IPS-15b (cell line): ENCODE measurements around the gene C19orf25.
"Not testable (repeated sequence)": the region's sequence is repeated elsewhere in the genome, so short reads cannot be mapped to it uniquely, and the experiment has no call there.

Experiments used
- H3K27me3 ChIP-seq: one replicate; pipeline ENCODE4 v1.6.1; 2013; ENCODE audit warnings: low read length; ENCODE audit not compliant: control insufficient read depth, insufficient read depth
- H3K36me3 ChIP-seq: one replicate; pipeline ENCODE4 v1.6.1; 2013; ENCODE audit warnings: low read length; ENCODE audit not compliant: control insufficient read depth, insufficient read depth
- H3K4me1 ChIP-seq: one replicate; pipeline ENCODE4 v1.6.1; 2013; ENCODE audit warnings: mild to moderate bottlenecking, low read length; ENCODE audit not compliant: control insufficient read depth, insufficient read depth
- H3K4me3 ChIP-seq: one replicate; pipeline ENCODE4 v1.5.1; 2013; ENCODE audit warnings: low read depth, low read length
- H3K9ac ChIP-seq: one replicate; pipeline ENCODE4 v1.6.1; 2013; ENCODE audit warnings: low read depth, mild to moderate bottlenecking, low read length
- H3K9me3 ChIP-seq: one replicate; pipeline ENCODE4 v1.6.1; 2013; ENCODE audit warnings: mild to moderate bottlenecking, low read length; ENCODE audit not compliant: control insufficient read depth, insufficient read depth

The C19orf25 gene

DNA sequence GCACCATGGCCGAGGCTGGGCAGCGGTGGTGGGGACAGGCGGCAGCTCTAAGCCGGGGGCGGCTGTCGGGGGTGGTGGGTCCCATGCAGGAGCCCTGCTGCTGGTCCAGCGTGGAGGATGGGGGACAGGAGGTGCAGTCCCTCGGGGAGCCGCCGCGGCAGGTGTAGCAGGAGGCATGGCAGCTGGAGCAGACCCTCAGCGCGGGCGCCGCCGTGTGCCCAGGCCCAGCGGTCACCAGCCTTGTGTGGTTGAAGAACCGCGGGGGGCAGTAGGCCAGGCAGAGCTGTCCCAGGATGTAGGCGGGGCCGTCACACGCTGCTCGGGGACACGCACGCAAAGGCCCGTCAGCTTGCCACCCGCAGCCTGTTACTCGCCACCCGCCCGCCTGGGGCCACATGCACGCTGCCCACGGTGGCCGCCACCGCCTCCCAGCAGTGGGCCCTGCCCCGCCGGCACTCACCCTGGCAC, 2.9 kb upstream of the C19orf25 start:
- Histone ChIP-seq H3K9ac (no peak overlapping the region), H3K36me3 (peaks cover 3% of the 10 kb centered on the region), H3K4me3 (no peak overlapping the region), H3K9me3 (no peaks in the 10 kb centered on the region), H3K27me3 (no peaks in the 10 kb centered on the region), H3K4me1 (no peaks in the 10 kb centered on the region)

DNA sequence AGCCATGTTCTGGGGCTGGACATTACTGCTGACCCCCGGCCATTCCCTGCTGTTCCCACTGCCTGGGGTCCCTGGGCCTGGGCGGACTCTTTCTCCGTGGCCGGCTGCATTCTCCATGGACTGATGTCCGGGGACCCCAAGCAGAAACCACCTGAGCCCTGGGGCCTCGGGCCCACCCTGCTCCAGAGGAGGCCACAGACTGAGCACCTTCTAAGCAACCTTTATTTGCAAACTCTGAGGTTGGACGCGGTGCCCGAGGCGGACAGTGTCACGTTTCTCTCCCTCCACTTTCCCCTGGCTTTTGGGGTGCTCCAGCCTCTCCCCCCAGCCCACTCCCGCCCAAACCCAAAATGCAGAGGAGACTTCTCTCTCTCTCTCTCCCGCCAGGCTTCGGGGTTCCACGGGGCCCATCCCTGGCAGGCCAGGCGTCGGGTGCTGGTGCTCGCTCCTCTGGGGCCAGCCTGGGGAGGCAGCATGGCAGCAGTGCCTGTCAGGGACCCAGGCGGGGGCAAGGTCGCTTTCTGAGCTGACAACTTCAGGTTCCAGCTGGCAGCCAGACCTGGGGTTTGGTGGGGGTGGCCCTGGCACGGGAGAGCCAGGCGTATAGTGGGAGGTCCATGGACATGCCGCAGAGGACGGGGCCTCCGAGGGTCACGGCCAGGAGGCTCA, 2.3 kb upstream of the C19orf25 start:
- Histone ChIP-seq H3K9me3 (no peaks in the 10 kb centered on the region), H3K4me1 (no peaks in the 10 kb centered on the region), H3K36me3 (peaks cover 3% of the 10 kb centered on the region), H3K4me3 (no peak overlapping the region), H3K9ac (no peak overlapping the region), H3K27me3 (no peaks in the 10 kb centered on the region)

DNA sequence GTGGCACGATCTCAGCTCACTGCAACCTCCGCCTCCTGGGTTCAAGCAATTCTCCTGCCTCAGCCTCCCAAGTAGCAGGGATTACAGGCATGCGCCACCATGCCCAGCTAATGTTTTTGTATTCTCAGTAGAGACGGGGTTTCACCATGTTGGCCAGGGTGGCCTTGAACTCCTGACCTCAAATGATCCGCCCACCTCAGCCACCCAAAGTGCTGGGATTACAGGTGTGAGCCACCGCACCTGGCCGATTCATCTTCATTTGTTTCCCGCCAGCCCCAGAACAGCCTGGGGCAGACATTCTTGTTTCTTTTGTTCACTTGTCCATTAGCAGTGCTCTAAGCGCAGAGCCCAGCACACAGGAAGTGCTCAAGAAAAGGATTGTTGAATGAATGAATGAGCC, 2.0 kb downstream of the C19orf25 start:
- not testable (repeated sequence) for H3K4me3 ChIP-seq, H3K9me3 ChIP-seq, H3K4me1 ChIP-seq, H3K9ac ChIP-seq, H3K27me3 ChIP-seq, H3K36me3 ChIP-seq

DNA sequence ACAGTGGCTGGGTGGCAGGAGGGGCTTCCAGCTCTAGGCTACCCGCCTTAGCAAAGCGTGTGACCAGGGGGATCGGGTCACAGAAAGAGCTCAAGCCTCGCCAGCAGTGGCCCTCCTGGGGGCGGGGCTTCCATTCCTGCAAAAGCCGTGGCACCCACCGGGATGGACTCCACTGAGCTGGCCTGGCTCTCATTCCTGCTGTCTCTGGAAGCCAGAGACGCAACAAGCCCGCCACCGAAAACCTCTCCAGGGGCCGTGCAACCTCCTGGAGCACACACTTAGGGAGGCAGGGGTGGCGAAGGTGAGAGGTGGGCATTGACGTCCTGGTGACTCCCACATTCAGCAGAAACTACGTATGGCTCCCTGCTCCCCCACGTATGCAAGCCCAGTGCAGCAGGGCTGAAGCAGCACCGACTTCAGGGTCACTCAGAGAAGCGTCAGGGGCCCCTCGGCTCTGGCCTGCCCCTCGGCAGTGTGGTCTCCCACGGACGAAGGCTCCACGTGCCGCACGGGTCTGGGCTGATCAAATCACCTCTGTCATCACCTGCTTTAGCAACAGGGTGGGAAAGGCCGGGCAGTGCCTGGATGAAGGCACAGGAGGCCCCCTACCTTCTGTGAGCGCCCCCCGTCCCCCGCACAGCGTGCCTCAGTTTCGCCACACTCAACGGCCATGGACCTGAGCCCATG, 3.1 kb downstream of the C19orf25 start:
- peaks cover 5% of the 10 kb centered on the region for H3K36me3 ChIP-seq

DNA sequence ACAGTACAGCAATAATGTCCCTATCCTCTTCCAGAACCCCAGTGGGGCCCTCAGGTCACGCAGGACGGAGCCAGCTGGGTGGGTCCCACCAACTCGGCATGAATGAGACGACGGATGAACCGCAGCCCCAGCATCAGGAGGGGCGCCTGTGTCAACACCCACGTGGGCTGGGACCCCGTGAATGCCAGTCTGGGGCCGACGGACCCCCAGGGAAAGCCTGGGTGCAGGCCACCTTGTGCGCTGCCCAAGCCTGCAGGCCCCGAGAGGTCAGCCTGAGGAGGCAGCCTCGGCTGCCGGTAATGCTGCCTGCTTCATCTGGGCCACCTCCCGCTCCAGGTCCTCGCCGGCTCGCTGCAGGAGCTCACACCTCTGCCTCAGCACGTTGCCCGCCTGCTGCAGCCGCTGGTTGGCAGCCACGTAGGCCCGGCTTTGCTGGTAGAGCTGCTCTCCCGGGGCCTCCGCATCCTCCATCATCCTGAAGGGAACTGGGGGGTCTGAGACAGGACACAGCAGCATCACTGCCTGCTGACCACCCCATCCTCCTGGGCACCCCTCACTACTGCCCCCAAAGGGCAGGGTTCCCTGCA, 4.2 kb downstream of the C19orf25 start:
- no peaks in the 10 kb centered on the region for H3K9me3 ChIP-seq
- no peaks in the 10 kb centered on the region for H3K4me1 ChIP-seq

More for the DNA sequence above, 3.1 kb downstream of the C19orf25 start:
- no peak overlapping the region for H3K4me3 ChIP-seq
- peaks cover 20% of the 10 kb centered on the region for H3K27me3 ChIP-seq
- H3K4me1 ChIP-seq = no peaks in the 10 kb centered on the region
- H3K9me3 ChIP-seq = no peaks in the 10 kb centered on the region
- H3K9ac ChIP-seq = no peak overlapping the region

DNA sequence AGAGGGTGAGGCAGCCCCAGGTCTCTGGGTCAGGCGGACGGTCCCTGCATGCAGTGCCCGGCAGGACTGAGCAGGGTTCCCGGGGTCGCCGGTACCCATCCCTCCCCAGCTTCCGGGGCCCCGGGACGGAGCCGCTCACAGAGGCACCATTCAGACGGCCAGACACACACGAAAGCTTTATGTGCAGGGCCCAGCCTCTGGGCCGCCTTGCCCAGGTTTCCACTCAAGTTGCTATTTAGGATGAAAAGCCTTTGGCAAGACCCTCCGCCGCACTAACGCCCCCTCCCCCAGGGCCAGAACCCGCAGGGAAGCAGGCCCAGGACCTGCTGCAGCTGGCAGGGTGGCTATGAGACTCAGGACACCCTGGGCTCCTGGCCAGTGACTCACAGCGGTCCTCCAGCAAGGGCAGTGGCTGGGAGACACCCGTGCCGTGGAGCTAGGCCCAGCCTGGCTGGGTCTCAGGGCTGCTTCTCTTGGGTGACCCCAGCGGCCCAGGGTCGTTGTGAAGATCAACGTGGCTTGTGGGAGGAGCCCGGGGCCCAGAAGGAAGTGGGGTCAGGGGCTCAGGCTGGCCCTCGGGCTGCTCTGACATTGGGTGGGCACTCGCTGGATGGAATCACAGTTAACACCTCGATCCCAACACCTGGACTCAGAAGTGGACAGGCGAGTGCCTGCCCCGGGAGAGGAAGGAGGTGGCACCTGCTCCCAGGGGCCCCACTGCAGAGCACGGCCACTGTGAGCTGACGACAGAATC, 4.8 kb downstream of the C19orf25 start:
- H3K36me3 ChIP-seq = peaks cover 5% of the 10 kb centered on the region
- no peaks in the 10 kb centered on the region for H3K9me3 ChIP-seq
- H3K4me3 ChIP-seq = no peak overlapping the region
- no peak overlapping the region for H3K9ac ChIP-seq
- no peaks in the 10 kb centered on the region for H3K4me1 ChIP-seq
- peaks cover 29% of the 10 kb centered on the region for H3K27me3 ChIP-seq

More for the DNA sequence above, 4.2 kb downstream of the C19orf25 start:
- no peak overlapping the region for H3K4me3 ChIP-seq
- H3K27me3 ChIP-seq = peaks cover 25% of the 10 kb centered on the region
- no peak overlapping the region for H3K9ac ChIP-seq
- H3K36me3 ChIP-seq = peaks cover 5% of the 10 kb centered on the region

DNA sequence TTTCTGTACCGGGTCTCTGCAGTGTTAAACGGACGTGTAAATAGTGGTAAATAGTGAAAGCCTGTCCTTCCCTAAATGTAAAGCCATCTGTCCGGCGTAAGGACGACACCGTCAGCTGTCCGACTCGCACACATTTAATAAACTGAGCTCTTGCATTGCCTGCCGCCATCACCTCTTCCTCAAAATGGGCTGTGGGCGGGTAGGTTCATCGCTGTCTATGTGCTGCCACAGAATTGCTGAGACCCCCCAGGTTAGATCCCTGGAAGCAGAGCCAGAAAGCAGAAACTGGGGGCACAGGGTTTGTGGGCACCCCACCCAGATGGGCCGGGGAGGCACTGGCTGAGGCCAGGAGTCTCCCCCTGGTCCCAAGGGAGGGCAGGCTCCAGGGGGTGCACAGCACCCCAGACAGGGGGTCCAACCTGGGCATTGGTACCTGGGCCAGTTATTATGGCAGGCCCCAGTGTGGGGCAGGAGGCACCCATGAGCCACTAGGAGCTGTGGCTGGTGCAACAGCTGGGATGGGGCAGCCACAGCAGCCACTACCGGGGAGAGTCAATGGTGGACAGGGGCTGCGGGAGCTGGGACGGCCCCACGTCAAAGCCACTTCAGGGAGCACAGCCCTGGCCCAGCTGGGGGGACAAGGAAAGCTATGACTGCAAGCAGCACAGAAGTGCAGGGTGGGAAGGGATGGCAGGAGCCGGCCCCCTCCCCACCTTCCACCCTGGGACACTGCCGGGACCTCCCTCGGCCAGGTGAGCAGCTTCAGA, 5.7 kb downstream of the C19orf25 start:
- no peaks in the 10 kb centered on the region for H3K9me3 ChIP-seq
- H3K36me3 ChIP-seq = peaks cover 5% of the 10 kb centered on the region
- no peak overlapping the region for H3K4me3 ChIP-seq
- H3K9ac ChIP-seq = no peak overlapping the region
- peaks cover 33% of the 10 kb centered on the region for H3K27me3 ChIP-seq
- H3K4me1 ChIP-seq = no peaks in the 10 kb centered on the region

DNA sequence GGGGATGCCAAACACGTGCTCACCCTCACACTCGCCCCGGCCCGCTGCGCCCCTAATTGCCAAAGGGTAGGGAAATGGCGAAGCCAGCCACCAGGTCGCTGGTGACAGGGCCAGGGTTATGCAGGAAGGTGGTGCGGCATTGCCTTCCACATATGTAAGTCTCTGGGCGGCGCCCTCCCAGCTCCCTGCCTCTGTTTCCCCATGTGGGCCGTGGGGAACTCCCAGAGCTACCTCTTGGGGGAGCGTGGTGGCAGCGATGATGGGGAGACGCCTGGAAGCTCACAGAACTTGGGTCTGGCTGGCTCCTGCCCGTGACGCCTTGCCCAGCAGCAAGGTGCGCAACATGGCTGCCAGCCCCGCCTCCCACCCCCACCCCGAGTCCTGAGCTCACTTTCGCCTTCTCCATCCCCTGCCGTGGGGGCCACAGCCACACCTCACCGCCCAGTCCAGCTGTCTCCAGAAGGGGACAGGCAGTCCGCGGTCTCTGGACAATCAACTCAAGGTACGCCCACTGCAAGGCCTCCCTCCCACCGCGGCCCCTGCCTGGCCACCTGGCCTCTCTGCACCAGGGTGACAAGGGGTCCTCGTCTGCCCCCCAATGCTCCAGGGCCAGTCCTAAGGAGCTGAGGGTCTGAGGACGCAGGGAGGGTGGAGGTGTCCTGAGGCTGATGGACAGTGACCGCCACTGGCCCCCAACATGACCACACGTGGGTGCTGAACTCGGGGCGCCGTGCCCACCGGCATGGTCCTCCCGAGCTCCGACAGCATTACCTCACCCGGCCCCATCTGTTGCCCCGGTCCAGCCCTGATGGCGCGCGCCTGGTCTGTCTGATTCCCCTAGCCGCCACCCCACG, 6.6 kb downstream of the C19orf25 start:
- peaks cover 40% of the 10 kb centered on the region for H3K27me3 ChIP-seq
- no peak overlapping the region for H3K4me3 ChIP-seq
- H3K9me3 ChIP-seq = no peaks in the 10 kb centered on the region
- no peaks in the 10 kb centered on the region for H3K4me1 ChIP-seq
- H3K36me3 ChIP-seq = peaks cover 5% of the 10 kb centered on the region
- no peak overlapping the region for H3K9ac ChIP-seq

DNA sequence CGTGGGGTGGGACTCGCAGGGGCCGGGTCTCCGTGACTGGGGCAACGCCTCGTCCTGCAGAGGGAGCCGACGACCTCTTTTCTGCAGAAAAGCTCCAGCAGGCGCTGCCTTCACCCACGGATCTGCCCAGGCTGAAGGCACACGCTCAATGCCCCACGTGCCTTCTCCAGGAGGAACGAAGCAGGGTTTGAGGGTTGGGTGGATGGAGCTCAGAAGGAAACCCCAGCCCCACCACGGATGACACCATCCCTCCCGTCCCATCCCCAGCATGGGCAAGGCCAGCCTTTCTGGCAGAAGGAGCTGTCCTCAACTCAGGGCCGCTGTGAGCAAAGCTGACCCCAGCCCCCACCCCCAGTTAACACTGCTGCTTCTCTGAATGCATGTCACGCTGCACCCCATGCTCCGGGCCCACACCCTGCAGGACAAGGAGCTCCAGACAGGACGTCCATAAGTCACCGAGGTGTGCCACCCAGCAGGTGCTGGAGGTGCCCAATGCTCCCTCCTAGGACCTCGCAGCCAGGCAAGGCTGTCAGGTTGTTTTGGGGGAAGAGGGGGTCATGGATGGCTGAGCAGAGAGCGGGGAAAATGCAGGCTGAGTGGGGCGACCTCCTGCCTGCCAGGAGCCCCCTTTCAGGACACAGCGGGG, 7.4 kb downstream of the C19orf25 start:
- peaks cover 47% of the 10 kb centered on the region for H3K27me3 ChIP-seq
- peak overlapping the region; percentile 48 for H3K4me3 ChIP-seq
- peaks cover 5% of the 10 kb centered on the region for H3K36me3 ChIP-seq
- no peak overlapping the region for H3K9ac ChIP-seq
- no peaks in the 10 kb centered on the region for H3K9me3 ChIP-seq
- H3K4me1 ChIP-seq = no peaks in the 10 kb centered on the region

DNA sequence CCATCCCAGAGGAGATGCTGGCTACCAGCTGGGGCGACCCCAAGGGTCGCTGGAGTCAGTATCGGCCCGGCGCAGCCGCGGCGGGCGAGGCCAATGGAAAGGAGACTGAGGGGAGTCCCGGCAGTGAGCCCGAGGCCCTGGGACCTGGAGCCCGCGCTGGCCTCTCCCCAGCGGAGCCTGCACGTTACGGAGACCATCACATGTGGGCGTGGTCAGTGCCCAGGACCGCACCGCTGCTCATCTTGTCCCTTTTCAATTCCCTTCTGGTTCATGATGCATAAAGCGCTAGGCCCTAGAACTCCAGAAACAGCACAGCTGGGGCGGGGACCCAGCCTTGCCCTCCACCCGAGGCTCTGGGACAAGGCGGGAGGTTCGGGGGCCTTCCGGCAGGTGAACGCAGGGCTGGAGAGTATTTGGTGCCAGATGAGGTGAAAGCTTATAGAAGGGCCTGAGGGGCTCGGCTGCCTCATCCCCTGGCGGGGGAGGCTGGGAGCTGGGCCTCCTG, 8.0 kb downstream of the C19orf25 start:
- peaks cover 52% of the 10 kb centered on the region for H3K27me3 ChIP-seq
- peaks cover 3% of the 10 kb centered on the region for H3K36me3 ChIP-seq
- no peaks in the 10 kb centered on the region for H3K4me1 ChIP-seq
- peak overlapping the region; percentile 48 for H3K4me3 ChIP-seq
- no peak overlapping the region for H3K9ac ChIP-seq
- H3K9me3 ChIP-seq = no peaks in the 10 kb centered on the region
